ENCODE data around the gene GALNT2. TPM values are rescaled to one million over a fixed set of nuclear protein-coding genes. Genes with fewer than 3 reads are reported as not detected.

The GALNT2 gene
- total and polyA plus RNA-seq, 9 of the 15 experiments (the other 6 are each of a cell fraction or from before 2014, with no cell fraction given): 1.6 to 106 (median 51.9) TPM

DNA sequence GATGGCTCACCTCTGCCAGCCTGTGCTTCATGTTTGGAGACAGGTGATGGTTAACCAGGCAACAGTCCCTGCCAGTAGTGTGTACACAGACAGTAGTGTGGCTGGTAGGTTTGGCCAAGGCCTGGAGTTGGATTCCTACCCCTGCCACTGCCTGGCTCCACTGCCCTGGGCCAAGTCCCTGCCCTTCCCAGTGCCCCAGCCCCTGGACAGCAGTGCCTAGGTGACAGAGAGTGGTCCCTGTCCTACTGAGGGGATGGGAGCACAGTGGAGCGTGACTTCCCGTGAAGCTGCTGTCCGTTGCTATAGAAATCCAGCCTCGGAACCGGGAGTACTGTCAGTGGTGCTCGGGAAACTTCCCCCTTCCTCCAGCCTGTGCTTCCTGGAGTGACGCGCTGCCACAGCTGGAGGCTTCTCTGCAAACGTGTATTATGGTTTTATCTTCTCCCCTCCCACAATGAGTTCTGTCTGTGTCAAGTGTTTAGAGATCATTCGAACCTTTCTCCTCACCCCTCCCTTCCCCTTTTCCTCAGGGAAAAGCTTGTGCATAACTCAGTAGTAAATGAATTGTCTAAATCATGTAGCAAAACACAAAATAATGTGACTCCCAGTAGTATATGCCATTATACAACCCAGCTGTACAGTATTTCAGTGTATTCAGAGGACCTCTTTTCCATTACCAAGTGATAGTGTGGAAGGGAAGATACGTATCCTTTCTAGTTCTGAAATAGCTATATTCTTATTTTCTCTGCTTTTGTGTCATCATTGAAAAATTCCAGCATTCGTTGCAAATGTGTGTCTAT is 73.4 kb downstream of the GALNT2 start (continued):
- TF ChIP-seq ETV6 (IDR thresholded peaks at IDR 0.05; ENCODE audit: borderline replicate concordance in 1 of 2, low read depth in 2 of 2, low read length in 1 of 2): peak; percentile 47 to 61; a peak in 1 of 4 replicates
- TF ChIP-seq ETV6 (CRISPR knock-in tag; IDR thresholded peaks at IDR 0.05; ENCODE audit: borderline replicate concordance): no peak
- no peak for TF ChIP-seq USF2 (CRISPR knock-in tag; IDR thresholded peaks at IDR 0.05)

- no peak overlapping the region for H3K4me3 ChIP-seq
- no peaks in the 10 kb centered on the region; the same call in 1 of the 2 replicates for H4K20me1 ChIP-seq (replicated peaks; ENCODE audit: control insufficient read depth, insufficient read depth, low read length)
- in situ Hi-C loops (cut with MboI): no loop called here
- no peak overlapping the region for H3K9ac ChIP-seq (ENCODE audit: insufficient read depth in 1 of 2, low read depth in 2 of 2, low read length in 2 of 2)
- ChIA-PET POLR2A (interaction anchor here (0.7 to 2.8 kb wide), 3 partner anchors 12 to 1719 kb away, joined by 3 to 12 read pairs (median 4); no protein-coding TSS in a partner anchor), CTCF (ENCODE audit: low intra/inter-chr PET ratio) (no interaction called here)
- H3K4me1 ChIP-seq (replicated peaks in 1 of 2; ENCODE audit: control insufficient read depth in 2 of 2, insufficient read depth in 2 of 2, low read length in 2 of 2): peaks cover 81 to 84% of the 10 kb centered on the region in 2 experiments
- H3K36me3 ChIP-seq (ENCODE audit: control insufficient read depth, insufficient read depth, low read length): peaks cover 17% of the 10 kb centered on the region; the same call in 2 of the 3 replicates
- intact Hi-C loops (cut with micrococcal nuclease): loop anchor here (5.0 kb wide), 1 partner anchor 46 kb away; no protein-coding TSS in a partner anchor
- DNase-seq (ENCODE audit: extremely low read depth in 1 of 4, low spot score in 3 of 4) (no peak), FAIRE-seq (no peak), ATAC-seq (no peak)
- H3K79me2 ChIP-seq (ENCODE audit: control insufficient read depth, insufficient read depth, low read length): peaks cover 96% of the 10 kb centered on the region
- WGBS (ENCODE audit: insufficient coverage, low coverage, missing lambda C conversion rate): 88% methylated on average over 8 of the region's 8 CpGs
- peak overlapping the region; percentile 67; the same call in 1 of the 2 replicates for H3K4me2 ChIP-seq (ENCODE audit: insufficient read depth, low read length)
- BruUV-seq (replicated peaks): no TSS peak
- no peak overlapping the region for H2AFZ ChIP-seq (ENCODE audit: low read depth, low read length)
- H3K27me3 ChIP-seq (ENCODE audit: control insufficient read depth in 2 of 2, insufficient read depth in 2 of 2, low read length in 2 of 2): no peaks in the 10 kb centered on the region
- H3K27ac ChIP-seq (ENCODE audit: extremely low read depth, low read depth, low read length): no peak overlapping the region; the same call in 2 of the 3 replicates
- H3K9me3 ChIP-seq (replicated peaks; ENCODE audit: control insufficient read depth, insufficient read depth, low read depth, low read length): no peaks in the 10 kb centered on the region
- peaks cover 3% of the 10 kb centered on the region for H3K9me1 ChIP-seq (ENCODE audit: control insufficient read depth, insufficient read depth, low read length)
- TF ChIP-seq NR0B1 (IDR thresholded peaks at IDR 0.05; ENCODE audit: partially characterized antibody) (no peak), KDM4B (IDR thresholded peaks at IDR 0.05; ENCODE audit: borderline replicate concordance in 2 of 2, low read depth in 1 of 2) (no peak), CBFA2T3 (IDR thresholded peaks at IDR 0.05) (no peak), GABPB2 (CRISPR knock-in tag; conservative IDR thresholded peaks at IDR 0.05) (no peak), ZBTB33 (CRISPR knock-in tag; IDR thresholded peaks at IDR 0.05) (no peak), PHF21A (IDR thresholded peaks at IDR 0.05; ENCODE audit: borderline replicate concordance, low read depth) (no peak)
- TF ChIP-seq, protein P1, sequence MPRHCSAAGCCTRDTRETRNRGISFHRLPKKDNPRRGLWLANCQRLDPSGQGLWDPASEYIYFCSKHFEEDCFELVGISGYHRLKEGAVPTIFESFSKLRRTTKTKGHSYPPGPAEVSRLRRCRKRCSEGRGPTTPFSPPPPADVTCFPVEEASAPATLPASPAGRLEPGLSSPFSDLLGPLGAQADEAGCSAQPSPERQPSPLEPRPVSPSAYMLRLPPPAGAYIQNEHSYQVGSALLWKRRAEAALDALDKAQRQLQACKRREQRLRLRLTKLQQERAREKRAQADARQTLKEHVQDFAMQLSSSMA (CRISPR knock-in tag; IDR thresholded peaks at IDR 0.05): no peak
Observed at GRCh38 chr1:230141021-230141648, 74.1 kb downstream of the GALNT2 start.

Data from K562 (cell line).